ENCODE results near the gene ANTKMT. TPM values are rescaled to one million over a fixed set of nuclear protein-coding genes. Genes with fewer than 3 reads are reported as not detected.
A peak's percentile ranks its signal among the peaks of the same experiment; 100 is the strongest.

The ANTKMT gene
- total RNA-seq, 1 experiment from 2014 or later, result 49.6 TPM

- CTCF ChIA-PET, result interaction anchor here (0.6 kb wide), 3 partner anchors 258 to 1030 kb away, joined by 4 to 7 read pairs (median 4); partner anchors contain the start of gene MAPK8IP3
- Mint-ChIP-seq H3K9me3 (ENCODE audit: low read depth, unreplicated experiment) (no peaks in the 10 kb centered on the region), H3K4me3 (ENCODE audit: low read depth, unreplicated experiment) (peak overlapping the region; percentile 59), H3K27ac (ENCODE audit: unreplicated experiment) (no peak overlapping the region), H3K36me3 (ENCODE audit: insufficient read depth, unreplicated experiment) (peaks cover 65% of the 10 kb centered on the region), H3K4me1 (ENCODE audit: low read depth, unreplicated experiment) (peaks cover 6% of the 10 kb centered on the region), H3K27me3 (ENCODE audit: unreplicated experiment) (no peaks in the 10 kb centered on the region)
- DNase-seq, result no peak
- TF ChIP-seq, protein P1, sequence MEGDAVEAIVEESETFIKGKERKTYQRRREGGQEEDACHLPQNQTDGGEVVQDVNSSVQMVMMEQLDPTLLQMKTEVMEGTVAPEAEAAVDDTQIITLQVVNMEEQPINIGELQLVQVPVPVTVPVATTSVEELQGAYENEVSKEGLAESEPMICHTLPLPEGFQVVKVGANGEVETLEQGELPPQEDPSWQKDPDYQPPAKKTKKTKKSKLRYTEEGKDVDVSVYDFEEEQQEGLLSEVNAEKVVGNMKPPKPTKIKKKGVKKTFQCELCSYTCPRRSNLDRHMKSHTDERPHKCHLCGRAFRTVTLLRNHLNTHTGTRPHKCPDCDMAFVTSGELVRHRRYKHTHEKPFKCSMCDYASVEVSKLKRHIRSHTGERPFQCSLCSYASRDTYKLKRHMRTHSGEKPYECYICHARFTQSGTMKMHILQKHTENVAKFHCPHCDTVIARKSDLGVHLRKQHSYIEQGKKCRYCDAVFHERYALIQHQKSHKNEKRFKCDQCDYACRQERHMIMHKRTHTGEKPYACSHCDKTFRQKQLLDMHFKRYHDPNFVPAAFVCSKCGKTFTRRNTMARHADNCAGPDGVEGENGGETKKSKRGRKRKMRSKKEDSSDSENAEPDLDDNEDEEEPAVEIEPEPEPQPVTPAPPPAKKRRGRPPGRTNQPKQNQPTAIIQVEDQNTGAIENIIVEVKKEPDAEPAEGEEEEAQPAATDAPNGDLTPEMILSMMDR (IDR thresholded peaks at IDR 0.05; ENCODE audit: unreplicated experiment), result no peak
- intact Hi-C loops (cut with micrococcal nuclease; ENCODE audit: unreplicated experiment), result no loop called here
- BruUV-seq (replicated peaks), result no TSS peak
Observed at GRCh38 chr16:675884-676564, 44.9 kb upstream of the ANTKMT start.

DNA sequence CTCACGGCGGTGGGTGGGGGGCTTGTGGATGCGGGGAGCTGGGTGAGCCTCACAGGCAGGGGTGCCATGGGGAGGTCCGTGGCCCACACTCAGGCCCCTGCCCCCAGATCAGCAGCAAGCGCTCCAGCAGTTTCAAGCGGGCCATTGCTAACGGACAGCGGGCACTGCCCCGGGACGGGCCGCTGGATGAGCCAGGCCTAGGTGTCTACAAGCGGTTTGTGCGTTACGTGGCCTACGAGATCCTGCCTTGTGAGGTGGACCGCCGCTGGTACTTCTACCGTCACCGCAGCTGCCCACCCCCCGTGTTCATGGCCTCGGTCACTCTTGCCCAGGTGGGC lies 44.4 kb upstream of the ANTKMT start:
- no TSS peak for BruUV-seq (replicated peaks)
- CTCF ChIA-PET, result no interaction called here
- intact Hi-C loops (cut with micrococcal nuclease; ENCODE audit: unreplicated experiment), result no loop called here

DNA sequence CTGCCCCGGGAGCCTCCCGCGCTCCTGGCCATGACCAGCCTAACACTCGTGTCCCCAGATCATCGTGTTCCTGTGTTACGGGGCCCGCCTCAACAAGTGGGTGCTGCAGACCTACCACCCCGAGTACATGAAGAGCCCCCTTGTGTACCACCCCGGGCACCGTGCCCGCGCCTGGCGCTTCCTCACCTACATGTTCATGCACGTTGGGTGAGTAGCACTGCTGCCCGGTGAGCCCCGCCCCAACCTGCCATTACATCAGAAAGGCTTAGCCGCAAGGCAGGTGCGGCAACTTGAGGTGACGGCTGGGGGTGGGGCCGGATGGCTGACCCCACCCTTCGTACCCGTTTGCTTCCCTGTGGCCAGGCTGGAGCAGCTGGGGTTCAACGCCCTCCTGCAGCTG lies 44.0 kb upstream of the ANTKMT start:
- H3K36me3 Mint-ChIP-seq (ENCODE audit: insufficient read depth, unreplicated experiment), result peaks cover 68% of the 10 kb centered on the region
- no peaks in the 10 kb centered on the region for H3K9me3 Mint-ChIP-seq (ENCODE audit: low read depth, unreplicated experiment)
- TF ChIP-seq, protein P1 (IDR thresholded peaks at IDR 0.05; ENCODE audit: unreplicated experiment), result no peak
- CTCF ChIA-PET, result no interaction called here
- BruUV-seq (replicated peaks), result no TSS peak
- H3K27me3 Mint-ChIP-seq (ENCODE audit: unreplicated experiment), result no peaks in the 10 kb centered on the region
- H3K4me3 Mint-ChIP-seq (ENCODE audit: low read depth, unreplicated experiment), result peak overlapping the region; percentile 46
- peak overlapping the region; percentile 12 for H3K27ac Mint-ChIP-seq (ENCODE audit: unreplicated experiment)
- intact Hi-C loops (cut with micrococcal nuclease; ENCODE audit: unreplicated experiment), result no loop called here
- peaks cover 12% of the 10 kb centered on the region for H3K4me1 Mint-ChIP-seq (ENCODE audit: low read depth, unreplicated experiment)
- DNase-seq, result peak; percentile 80

More for the DNA sequence above, 44.4 kb upstream of the ANTKMT start:
- Mint-ChIP-seq H3K27me3 (ENCODE audit: unreplicated experiment) (no peaks in the 10 kb centered on the region), H3K4me3 (ENCODE audit: low read depth, unreplicated experiment) (peak overlapping the region; percentile 46), H3K9me3 (ENCODE audit: low read depth, unreplicated experiment) (no peaks in the 10 kb centered on the region), H3K27ac (ENCODE audit: unreplicated experiment) (no peak overlapping the region), H3K4me1 (ENCODE audit: low read depth, unreplicated experiment) (peaks cover 9% of the 10 kb centered on the region), H3K36me3 (ENCODE audit: insufficient read depth, unreplicated experiment) (peaks cover 65% of the 10 kb centered on the region)
- TF ChIP-seq, protein P1 (IDR thresholded peaks at IDR 0.05; ENCODE audit: unreplicated experiment), result no peak
- no peak for DNase-seq

DNA sequence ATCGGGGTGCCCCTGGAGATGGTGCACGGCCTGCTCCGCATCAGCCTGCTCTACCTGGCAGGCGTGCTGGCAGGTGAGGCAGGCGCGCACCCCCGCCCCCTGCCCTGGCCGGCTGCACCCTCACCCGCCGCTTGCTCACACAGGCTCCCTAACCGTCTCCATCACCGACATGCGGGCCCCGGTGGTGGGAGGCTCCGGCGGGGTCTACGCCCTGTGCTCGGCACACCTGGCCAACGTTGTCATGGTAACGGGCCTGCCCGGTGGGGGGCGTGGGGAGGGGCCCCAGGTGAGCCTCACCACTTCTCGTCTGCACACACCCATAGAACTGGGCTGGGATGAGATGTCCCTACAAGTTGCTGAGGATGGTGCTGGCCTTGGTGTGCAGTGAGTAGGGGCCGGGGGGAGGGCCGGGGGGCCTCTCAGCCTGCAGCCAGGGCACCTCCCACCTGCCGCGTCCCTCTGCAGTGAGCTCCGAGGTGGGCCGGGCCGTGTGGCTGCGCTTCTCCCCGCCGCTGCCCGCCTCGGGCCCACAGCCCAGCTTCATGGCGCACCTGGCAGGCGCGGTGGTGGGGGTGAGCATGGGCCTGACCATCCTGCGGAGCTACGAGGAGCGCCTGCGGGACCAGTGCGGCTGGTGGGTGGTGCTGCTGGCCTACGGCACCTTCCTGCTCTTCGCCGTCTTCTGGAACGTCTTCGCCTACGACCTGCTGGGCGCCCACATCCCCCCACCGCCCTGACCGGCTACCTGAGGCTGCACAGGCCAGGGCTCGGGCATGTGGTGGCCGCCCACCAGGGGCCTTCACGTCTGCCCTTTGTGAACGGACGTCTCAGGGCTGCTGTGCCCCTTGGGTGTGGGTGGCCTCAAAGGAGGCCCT lies 43.4 kb upstream of the ANTKMT start:
- TF ChIP-seq, protein P1 (IDR thresholded peaks at IDR 0.05; ENCODE audit: unreplicated experiment), result no peak
- peaks cover 19% of the 10 kb centered on the region for H3K4me1 Mint-ChIP-seq (ENCODE audit: low read depth, unreplicated experiment)
- peak overlapping the region; percentile 46 for H3K4me3 Mint-ChIP-seq (ENCODE audit: low read depth, unreplicated experiment)
- CTCF ChIA-PET, result no interaction called here
- intact Hi-C loops (cut with micrococcal nuclease; ENCODE audit: unreplicated experiment), result no loop called here
- no peaks in the 10 kb centered on the region for H3K27me3 Mint-ChIP-seq (ENCODE audit: unreplicated experiment)
- peaks cover 75% of the 10 kb centered on the region for H3K36me3 Mint-ChIP-seq (ENCODE audit: insufficient read depth, unreplicated experiment)
- DNase-seq, result no peak
- no peaks in the 10 kb centered on the region for H3K9me3 Mint-ChIP-seq (ENCODE audit: low read depth, unreplicated experiment)
- no TSS peak for BruUV-seq (replicated peaks)
- H3K27ac Mint-ChIP-seq (ENCODE audit: unreplicated experiment), result peak overlapping the region; percentile 12

Measured in Calu3 (cell line).